Uterus (tissue), 4 donors: ENCODE measurements around the gene CNNM3. TPM values are rescaled to one million over a fixed set of nuclear protein-coding genes. Genes with fewer than 3 reads are reported as not detected.

Source experiments
- DNase-seq, 2 donors: peaks; one replicate each; pipeline ENCODE4 v3.0.0-alpha.2; 2019 to 2020
- H3K27ac ChIP-seq, 2 donors: fragments of 200-600 bp; sonication (generic); 1 replicate in 1 of 2; 2 replicates in 1 of 2; pipeline ENCODE4 v1.5.1; 2016 to 2018
- H3K27me3 ChIP-seq, 2 donors: fragments of 200-600 bp; sonication (generic); one replicate each; pipeline ENCODE4 v1.5.1; 2018 to 2019; ENCODE audit warnings: control low read depth in 1 of 2
- H3K36me3 ChIP-seq, 2 donors: fragments of 200-600 bp; sonication (generic); one replicate each; pipeline ENCODE4 v1.5.1; 2019; ENCODE audit warnings: control low read depth in 1 of 2
- H3K4me1 ChIP-seq, 2 donors: fragments of 200-600 bp; sonication (generic); one replicate each; pipeline ENCODE4 v1.5.1; 2018 to 2019; ENCODE audit warnings: control low read depth in 1 of 2
- H3K4me3 ChIP-seq, 2 donors: fragments of 200-600 bp; sonication (generic); 1 replicate in 1 of 2; 2 replicates in 1 of 2; pipeline ENCODE4 v1.5.1; 2018 to 2019; ENCODE audit warnings: mild to moderate bottlenecking in 1 of 2
- H3K9me3 ChIP-seq, 2 donors: fragments of 200-600 bp; sonication (generic); one replicate each; pipeline ENCODE4 v1.5.1; 2019; ENCODE audit warnings: control low read depth in 1 of 2
- CTCF ChIP-seq, 4 experiments: fragments of 200-600 bp in 2 of 4; fragments of 450-650 bp in 2 of 4; sonication (generic) in 2 of 4; IDR thresholded peaks; one replicate each; pipeline ENCODE4 v1.5.1; 2016 to 2019; ENCODE audit warnings: antibody characterized with exemption in 4 of 4, mild to moderate bottlenecking in 2 of 4, moderate library complexity in 1 of 4
- POLR2A ChIP-seq, 2 donors: fragments of 450-650 bp; IDR thresholded peaks; one replicate each; pipeline ENCODE4 v1.6.1; 2016; ENCODE audit warnings: antibody characterized with exemption in 2 of 2, mild to moderate bottlenecking in 1 of 2, moderate library complexity in 1 of 2
- intact Hi-C: fragments of 100-400 bp; cut with DNase I; formaldehyde crosslinking; loops from one replicate; pipeline ENCODE4 v1.15.1; 2023; ENCODE audit warnings: low total_unique reads
- total RNA-seq, 4 donors: library from RNA; depleted of rRNA in 3 of 4; stranded (reverse); fragments of >200 nt in 3 of 4; gene quantifications; one replicate each; pipeline versions ENCODE4 v1.1.0 to v1.2.4, GENCODE V29; 2014 to 2023
- donor health status: DM: yes; HTN: yes; CAD: no.

The CNNM3 gene
- total RNA-seq, 4 donors from 2014 or later, result 1.5 to 21.1 (median 11.2) TPM

GRCh38 chr2:96770442-96771202, 45.4 kb upstream of the CNNM3 start:
- H3K36me3 ChIP-seq, result no peaks in the 10 kb centered on the region
- no peak for TF ChIP-seq POLR2A (IDR thresholded peaks at IDR 0.05)
- TF ChIP-seq CTCF (IDR thresholded peaks at IDR 0.05), result no peak
- no peak for DNase-seq
- intact Hi-C loops, result no loop called here
- no peaks in the 10 kb centered on the region for H3K4me1 ChIP-seq
- no peaks in the 10 kb centered on the region for H3K9me3 ChIP-seq
- H3K4me3 ChIP-seq, result no peak overlapping the region
- no peak overlapping the region for H3K27ac ChIP-seq
- no peaks in the 10 kb centered on the region for H3K27me3 ChIP-seq

- intact Hi-C loops, result no loop called here
- TF ChIP-seq CTCF (IDR thresholded peaks at IDR 0.05) (no peak), POLR2A (IDR thresholded peaks at IDR 0.05) (no peak)
- Histone ChIP-seq H3K36me3 (no peaks in the 10 kb centered on the region), H3K4me3 (no peak overlapping the region), H3K27me3 (no peaks in the 10 kb centered on the region), H3K4me1 (no peaks in the 10 kb centered on the region), H3K27ac (no peak overlapping the region), H3K9me3 (no peaks in the 10 kb centered on the region)
- no peak for DNase-seq
Measured at GRCh38 chr2:96771796-96772618, 44.1 kb upstream of the CNNM3 start.

DNA sequence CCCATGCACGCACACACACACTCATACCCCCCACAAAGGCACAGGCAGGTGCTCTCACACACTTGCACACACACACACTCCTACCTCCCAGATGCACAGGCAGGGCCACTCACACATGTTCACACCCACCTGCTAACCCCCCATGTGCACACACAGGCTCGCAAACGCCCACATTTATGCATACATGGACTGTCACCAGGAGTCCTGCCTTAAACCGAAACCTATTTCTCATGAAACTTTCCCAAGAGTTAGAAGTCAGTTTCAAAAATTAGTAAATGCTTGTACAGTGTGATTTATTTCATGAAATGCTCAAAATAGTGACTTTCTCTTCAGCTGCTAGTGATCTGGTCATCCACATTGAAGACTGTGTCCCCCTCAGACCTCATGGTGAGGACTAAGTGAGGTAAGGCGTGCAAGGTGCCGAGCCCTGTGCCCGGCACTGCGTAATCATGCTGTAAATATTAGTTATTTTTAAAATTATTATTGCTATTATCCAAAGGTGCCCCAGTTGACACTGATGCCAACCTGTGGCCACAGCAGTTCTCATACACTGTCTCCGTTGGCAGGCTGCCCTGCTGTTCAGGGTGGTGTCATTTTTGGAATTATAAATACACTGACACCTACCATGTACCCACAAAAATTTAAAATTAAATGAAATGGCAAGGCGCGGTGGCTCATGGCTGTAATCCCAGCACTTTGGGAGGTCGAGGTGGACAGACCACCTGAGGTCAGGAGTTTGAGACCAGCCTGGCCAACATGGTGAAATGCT, 43.0 kb upstream of the CNNM3 start:
- DNase-seq, result no peak
- intact Hi-C loops, result no loop called here
- Histone ChIP-seq H3K36me3 (no peaks in the 10 kb centered on the region), H3K9me3 (no peaks in the 10 kb centered on the region), H3K4me1 (no peaks in the 10 kb centered on the region), H3K27ac (no peak overlapping the region), H3K4me3 (no peak overlapping the region), H3K27me3 (no peaks in the 10 kb centered on the region)
- TF ChIP-seq POLR2A (IDR thresholded peaks at IDR 0.05) (no peak), CTCF (IDR thresholded peaks at IDR 0.05) (no peak)

DNA sequence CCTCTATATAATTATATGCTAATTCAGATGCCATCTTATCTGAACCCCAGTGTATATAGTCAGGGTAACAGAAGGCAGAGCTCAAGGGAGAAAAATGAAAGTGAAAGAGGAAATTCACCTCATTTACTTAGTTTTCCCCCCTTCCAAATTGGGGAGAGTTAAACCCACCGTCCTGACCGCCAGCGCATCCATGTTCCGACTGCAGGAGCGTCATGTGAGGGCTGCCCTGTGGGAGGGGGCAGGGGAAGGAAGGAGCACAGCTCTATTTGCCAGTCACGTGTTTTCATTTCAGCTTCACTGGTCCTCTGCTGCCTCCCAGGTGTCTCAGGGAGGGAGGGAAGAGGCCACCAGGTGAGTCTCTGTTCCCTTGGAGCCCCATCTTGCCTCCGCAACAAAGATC, 42.1 kb upstream of the CNNM3 start:
- intact Hi-C loops, result no loop called here
- Histone ChIP-seq H3K27me3 (no peaks in the 10 kb centered on the region), H3K4me3 (no peak overlapping the region), H3K4me1 (no peaks in the 10 kb centered on the region), H3K36me3 (no peaks in the 10 kb centered on the region), H3K27ac (no peak overlapping the region), H3K9me3 (no peaks in the 10 kb centered on the region)
- DNase-seq, result no peak
- TF ChIP-seq POLR2A (IDR thresholded peaks at IDR 0.05) (no peak), CTCF (IDR thresholded peaks at IDR 0.05) (no peak)
